T-helper 1 cell treated with Interleukin-12 subunit alpha and Interleukin-12 subunit beta and Interleukin-4 antibody, amounts not matched to agents 30 μg/mL and 1 μg/mL, for 36 hours (primary cell): ENCODE data around the gene DYDC2.
"Not testable (repeated sequence)": the region's sequence is repeated elsewhere in the genome, so short reads cannot be mapped to it uniquely, and the experiment has no call there.

Source experiments
- H3K27ac Mint-ChIP-seq: one replicate; pipeline ENCODE4 v1.8.0; 2021; ENCODE audit warnings: mild to moderate bottlenecking, mixed read lengths
- H3K27me3 Mint-ChIP-seq: one replicate; pipeline ENCODE4 v1.8.0; 2021; ENCODE audit warnings: low read depth, mixed read lengths
- H3K36me3 Mint-ChIP-seq: one replicate; pipeline ENCODE4 v1.8.0; 2021; ENCODE audit warnings: low read depth, mixed read lengths
- H3K4me1 Mint-ChIP-seq: one replicate; pipeline ENCODE4 v1.8.0; 2021; ENCODE audit warnings: low read depth, mixed read lengths
- H3K4me3 Mint-ChIP-seq: one replicate; pipeline ENCODE4 v1.8.0; 2021; ENCODE audit warnings: mild to moderate bottlenecking, moderate library complexity, mixed read lengths
- H3K9me3 Mint-ChIP-seq: one replicate; pipeline ENCODE4 v1.8.0; 2021; ENCODE audit warnings: mixed read lengths

Gene DYDC2

DNA sequence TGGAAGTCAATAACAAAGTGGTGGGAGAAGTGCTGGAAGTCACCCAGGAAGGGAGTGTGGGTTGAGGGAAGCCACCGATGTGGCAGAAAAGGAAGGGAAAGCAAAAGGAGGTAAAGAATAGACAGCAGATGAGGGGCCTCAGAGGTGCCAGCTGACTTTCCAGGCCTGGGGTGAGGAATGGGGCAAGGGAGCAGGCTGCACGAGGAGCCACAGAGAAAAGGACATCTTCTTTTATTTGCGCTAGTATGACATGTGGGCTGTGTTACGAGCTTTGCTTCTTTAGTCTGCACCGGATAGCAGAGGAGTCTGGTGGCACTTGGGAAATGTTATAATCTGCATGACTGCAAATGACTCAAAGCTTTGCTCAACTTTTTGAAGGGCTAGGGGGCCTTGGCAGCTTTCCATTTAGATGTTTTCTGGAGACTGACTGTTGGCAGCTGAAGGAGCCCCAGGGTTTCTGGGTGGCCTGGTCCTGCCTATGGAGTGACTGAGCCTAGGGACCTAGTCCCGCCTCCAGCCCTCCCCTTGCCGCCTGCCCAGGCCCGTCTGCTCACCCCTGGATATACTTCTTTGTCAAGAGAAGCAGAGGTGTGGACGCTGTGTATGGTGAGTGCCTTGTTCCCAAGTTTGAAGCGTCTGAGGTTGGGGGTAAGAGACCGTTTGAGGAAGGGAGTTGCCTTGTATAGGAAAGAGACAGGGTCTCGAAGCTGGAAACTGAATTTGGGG, 56.9 kb downstream of the DYDC2 start:
- Mint-ChIP-seq H3K36me3 (no peaks in the 10 kb centered on the region), H3K9me3 (no peaks in the 10 kb centered on the region), H3K4me3 (no peak overlapping the region), H3K27ac (no peak overlapping the region), H3K27me3 (no peaks in the 10 kb centered on the region), H3K4me1 (peaks cover 19% of the 10 kb centered on the region)

DNA sequence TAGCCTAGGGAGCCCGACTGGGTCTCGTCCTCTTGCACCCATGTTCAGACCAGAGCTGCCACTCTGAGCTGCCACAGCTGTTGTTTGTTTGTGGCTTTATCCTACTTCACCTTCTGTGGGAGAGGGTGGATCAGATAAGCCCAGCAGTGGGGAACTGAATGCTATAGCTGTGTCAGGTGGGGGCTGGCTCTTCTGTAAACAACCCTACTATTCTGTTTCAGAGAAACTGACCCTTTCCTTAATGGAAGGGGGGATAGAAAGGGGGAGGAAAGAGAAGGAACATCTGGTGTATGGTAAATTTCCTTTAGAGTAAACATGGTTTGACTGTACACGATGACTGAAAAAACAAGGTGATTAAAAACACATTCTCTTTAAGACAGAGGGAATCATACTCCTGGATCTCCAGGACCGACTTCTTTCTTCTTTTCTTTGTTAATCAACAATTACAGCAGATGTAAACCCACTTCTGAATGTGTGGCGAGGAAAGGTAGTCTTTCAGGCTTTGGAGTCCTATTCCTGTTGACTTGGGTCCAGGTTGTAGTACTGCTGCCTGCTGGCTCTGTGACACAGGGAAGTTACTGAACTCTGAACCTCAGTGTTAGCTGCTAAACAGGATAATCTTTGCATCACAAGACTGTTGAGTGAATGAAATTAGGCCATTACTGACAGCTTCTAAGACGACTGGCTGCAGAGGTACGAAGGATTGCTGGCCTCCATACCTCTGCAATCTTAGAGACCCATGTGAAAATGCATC, 57.7 kb downstream of the DYDC2 start:
- Mint-ChIP-seq H3K4me3 (no peak overlapping the region), H3K36me3 (no peaks in the 10 kb centered on the region), H3K4me1 (peaks cover 17% of the 10 kb centered on the region), H3K9me3 (no peaks in the 10 kb centered on the region), H3K27me3 (no peaks in the 10 kb centered on the region), H3K27ac (no peak overlapping the region)

DNA sequence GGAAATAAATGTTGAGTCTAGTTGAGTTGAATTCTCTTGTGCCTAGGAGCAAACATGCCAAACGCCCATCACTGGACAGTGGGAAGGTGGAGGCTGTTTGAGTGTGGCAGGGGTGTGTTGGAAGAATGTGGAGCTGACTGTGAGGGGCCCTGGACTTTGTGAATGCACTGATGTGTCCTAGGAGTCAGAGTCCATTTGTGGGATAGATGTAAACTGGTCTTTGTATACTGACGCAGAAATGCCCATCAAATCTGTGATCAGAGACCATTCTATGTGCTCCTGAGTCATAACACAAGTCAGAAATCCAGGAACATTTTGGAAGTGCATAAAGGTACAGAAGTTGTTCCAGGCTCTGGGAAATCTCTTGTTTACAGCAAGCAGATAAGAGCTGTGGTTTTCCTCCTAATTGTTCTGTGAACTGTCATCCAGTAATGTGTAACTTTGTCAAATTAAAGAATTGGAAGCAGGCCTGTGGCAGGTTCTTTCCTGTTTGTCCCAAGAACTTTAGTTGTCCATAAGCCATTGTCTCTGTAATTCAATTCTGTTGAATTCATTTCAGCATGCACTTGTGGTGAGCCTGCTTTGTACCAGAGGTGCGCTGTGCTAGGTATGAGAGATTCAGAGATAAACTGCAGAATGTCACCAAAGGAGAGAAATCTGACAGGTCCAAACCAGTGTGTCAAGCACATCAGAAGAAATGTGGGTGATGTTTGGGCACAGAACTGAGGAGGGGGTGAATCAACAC, 59.3 kb downstream of the DYDC2 start:
- peaks cover 14% of the 10 kb centered on the region for H3K4me1 Mint-ChIP-seq
- no peak overlapping the region for H3K27ac Mint-ChIP-seq
- H3K9me3 Mint-ChIP-seq, result no peaks in the 10 kb centered on the region
- H3K27me3 Mint-ChIP-seq, result no peaks in the 10 kb centered on the region
- no peak overlapping the region for H3K4me3 Mint-ChIP-seq
- H3K36me3 Mint-ChIP-seq, result no peaks in the 10 kb centered on the region

DNA sequence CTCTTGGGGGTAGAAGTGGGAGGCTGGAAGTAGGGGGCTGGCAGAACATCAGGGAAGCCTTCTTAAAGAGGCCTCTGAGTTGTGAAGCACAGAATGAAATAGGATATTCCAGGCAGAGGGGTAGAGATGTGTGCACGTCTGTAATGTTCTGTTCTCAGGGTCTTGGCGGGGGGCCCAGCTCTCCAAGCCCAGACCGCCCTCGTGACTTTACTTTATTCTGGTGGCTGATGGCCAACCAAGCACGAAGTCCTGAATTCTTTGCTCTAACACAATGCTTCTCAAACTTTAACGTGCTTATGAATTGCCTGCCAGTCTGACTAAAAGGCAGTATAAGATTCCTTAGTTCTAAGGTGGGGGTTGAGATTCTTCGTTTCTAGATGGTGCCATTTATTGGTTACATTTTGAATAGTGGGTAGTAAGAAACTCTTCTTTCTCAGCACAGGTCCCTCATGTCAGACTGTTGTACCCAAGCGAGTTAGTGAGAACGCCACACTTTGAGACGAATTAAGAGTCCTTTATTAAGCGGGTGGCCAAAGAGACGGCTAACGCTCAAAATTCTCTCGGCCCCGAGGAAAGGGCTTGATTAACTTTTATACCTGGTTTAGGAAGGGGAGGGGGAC, 60.0 kb downstream of the DYDC2 start:
- no peaks in the 10 kb centered on the region for H3K27me3 Mint-ChIP-seq
- no peak overlapping the region for H3K27ac Mint-ChIP-seq
- no peak overlapping the region for H3K4me3 Mint-ChIP-seq
- no peaks in the 10 kb centered on the region for H3K9me3 Mint-ChIP-seq
- peaks cover 13% of the 10 kb centered on the region for H3K4me1 Mint-ChIP-seq
- no peaks in the 10 kb centered on the region for H3K36me3 Mint-ChIP-seq

DNA sequence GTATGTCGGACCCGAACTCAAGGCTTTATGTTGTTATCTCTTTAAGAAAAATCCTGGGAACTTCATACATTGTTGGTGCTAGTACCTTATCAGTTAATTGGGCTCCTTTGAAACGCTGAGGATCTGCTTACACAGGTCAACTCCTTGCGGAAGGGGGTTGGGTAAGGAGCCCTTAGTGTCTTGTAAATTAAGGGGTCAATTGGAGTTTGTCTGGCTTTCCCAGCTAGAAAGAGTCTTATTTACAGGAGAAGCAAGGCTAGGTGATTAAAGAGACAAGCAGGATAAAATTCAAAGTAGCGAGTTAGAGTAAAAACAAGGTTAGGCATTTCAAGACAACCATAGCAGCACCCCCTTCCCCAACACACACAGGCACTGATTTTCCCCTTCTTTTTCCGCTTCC, 60.7 kb downstream of the DYDC2 start:
- not testable (repeated sequence) for H3K27me3 Mint-ChIP-seq, H3K4me3 Mint-ChIP-seq, H3K36me3 Mint-ChIP-seq, H3K9me3 Mint-ChIP-seq, H3K27ac Mint-ChIP-seq
- peaks cover 12% of the 10 kb centered on the region for H3K4me1 Mint-ChIP-seq
